GM21360 (cell line): Measurements from ENCODE around the gene ZNF227.
"Not testable (repeated sequence)": the region's sequence is repeated elsewhere in the genome, so short reads cannot be mapped to it uniquely, and the experiment has no call there.

Experiments used
- ATAC-seq: cut with Tn5 transposase; IDR thresholded peaks from one replicate; pipeline ENCODE4 v1.9.1; 2021; ENCODE audit warnings: mild to moderate bottlenecking, moderate library complexity; ENCODE audit not compliant: unreplicated experiment

ZNF227 gene

GRCh38 chr19:44236384-44236783, 24.1 kb downstream of the ZNF227 start:
- ATAC-seq, result no peak

GRCh38 chr19:44252332-44252731, 40.0 kb downstream of the ZNF227 start:
- ATAC-seq, result not testable (repeated sequence)

DNA sequence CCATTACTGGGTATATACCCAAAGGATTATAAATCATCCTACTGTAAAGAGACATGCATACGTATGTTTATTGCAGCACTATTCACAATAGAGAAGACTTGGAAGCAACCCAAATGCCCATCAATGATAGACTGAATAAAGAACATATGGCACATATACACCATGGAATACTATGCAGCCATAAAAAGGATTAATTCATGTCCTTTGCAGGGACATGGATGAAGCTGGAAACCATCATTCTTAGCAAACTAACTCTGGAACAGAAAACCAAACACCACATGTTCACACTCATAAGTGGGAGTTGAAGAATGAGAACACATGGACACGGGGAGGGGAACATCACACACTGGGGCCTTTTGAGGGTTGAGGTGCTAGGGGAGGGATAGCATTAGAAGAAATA, 41.1 kb downstream of the ZNF227 start:
- ATAC-seq, result not testable (repeated sequence)

GRCh38 chr19:44254496-44254895, 42.2 kb downstream of the ZNF227 start:
- ATAC-seq, result no peak

GRCh38 chr19:44255705-44256411, 43.5 kb downstream of the ZNF227 start:
- ATAC-seq, result no peak

DNA sequence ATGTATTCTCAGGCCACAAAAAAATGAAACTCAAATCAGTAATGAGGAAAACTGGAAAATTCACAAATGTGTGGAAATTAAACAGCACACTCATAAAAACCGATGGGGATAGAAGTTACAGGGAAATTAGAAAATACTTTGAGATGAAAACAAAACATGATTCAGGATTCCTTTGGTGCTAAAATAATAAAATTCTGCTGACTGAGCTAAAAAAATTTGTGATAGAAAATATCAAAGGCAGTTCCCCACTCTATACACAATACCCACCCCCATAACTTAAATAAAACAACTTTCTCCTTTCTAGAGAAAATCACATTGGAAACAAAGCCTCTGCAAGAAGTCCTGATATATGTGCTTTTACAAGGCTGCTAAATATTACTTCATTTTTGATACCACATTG, 45.8 kb downstream of the ZNF227 start:
- ATAC-seq, result no peak

DNA sequence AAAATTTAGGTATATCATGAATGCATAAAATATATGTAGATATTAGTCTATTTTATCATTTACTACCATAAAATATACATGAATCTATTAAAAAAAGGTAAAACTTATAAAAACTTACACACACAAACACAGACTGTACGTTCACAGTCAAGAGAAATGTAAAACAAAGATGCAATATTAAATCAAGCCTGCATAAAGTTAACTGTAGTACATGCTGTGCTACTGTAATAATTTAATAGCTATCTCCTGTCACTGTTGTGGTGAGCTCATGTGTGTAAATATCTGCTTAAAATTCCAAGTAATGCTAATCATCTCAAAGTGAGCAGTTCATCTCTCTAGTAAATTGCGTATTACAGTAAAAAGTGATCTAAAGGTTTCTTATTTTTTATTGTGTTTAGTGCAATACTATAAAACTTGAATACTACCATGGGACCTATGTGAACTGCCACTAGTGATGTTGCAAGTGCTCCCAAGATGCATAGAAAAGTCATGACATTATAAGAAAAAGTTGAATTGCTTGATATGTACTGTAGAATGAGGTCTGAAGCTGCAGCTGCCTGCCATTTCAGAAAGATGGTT, 46.6 kb downstream of the ZNF227 start:
- no peak for ATAC-seq

DNA sequence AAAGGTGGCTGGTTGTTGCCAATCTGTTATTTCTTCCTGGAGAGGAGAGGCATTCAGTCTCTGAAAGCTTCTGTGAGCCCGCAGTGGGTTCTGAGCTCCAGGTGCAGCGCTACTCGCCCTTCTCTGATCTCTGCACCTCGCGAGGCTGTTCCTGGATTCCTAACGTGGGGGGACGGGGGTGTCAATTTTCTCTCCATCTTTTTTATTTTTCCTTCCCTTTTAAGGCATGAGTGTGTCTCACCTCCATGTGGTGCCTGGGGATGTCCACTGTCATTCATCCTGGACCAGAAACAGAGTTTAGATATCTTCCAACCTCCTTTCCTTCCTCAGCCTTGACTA, 48.0 kb downstream of the ZNF227 start:
- ATAC-seq, result no peak

DNA sequence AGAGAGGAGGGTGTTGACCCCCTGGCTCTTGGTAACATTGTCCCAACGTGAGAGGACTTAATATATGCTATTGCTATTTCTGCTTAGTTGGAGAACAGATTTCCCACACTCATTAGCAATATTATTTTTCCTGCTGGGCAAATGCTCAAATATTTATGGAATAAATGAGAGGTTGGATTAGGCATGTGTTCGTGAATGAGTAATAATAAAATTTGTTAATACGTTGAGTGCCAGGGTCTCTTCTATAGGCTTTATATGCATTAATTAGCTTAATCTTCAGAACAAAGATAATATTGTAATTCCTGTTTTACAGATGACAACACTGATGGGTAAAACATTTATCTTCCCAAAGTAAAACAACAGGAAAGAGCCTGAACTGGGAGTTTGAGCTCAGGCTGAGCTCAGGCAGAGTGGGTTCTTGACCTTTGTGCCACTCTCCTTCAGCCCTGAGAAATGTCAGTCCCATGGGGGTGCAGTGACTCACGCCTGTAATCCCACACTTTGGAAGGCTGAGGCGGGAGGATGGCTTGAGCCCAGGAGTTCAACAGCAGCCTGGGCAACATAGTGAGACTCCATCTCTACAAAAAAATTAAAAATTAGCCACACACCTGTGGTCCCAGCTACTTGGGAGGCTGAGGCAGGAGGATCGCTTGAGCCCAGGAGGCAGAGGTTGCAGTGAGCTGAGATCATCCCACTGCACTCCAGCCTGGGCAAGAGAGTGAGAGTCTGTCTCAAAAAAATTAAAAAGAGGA, 48.5 kb downstream of the ZNF227 start:
- ATAC-seq, result no peak

GRCh38 chr19:44277331-44277730, 65.0 kb downstream of the ZNF227 start:
- no peak for ATAC-seq

GRCh38 chr19:44278181-44278690, 65.9 kb downstream of the ZNF227 start:
- no peak for ATAC-seq

DNA sequence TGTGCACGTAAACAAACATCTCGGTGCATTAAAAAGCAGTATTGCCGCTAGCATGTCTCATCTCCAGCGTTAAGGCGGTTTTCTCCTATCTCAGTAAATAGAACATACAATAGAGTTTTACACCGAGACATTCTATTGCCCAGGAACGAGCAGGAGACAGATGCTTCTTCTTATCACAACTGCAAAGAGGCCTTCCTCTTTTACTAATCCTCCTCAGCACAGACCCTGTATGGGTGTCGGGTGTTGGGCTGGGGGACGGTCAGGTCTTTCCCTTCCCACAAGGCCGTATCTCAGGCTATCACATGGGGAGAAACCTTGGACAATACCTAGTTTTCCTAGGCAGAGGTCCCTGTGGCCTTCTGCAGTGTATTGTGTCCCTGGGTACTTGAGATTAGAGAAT, 68.6 kb downstream of the ZNF227 start:
- ATAC-seq, result no peak

DNA sequence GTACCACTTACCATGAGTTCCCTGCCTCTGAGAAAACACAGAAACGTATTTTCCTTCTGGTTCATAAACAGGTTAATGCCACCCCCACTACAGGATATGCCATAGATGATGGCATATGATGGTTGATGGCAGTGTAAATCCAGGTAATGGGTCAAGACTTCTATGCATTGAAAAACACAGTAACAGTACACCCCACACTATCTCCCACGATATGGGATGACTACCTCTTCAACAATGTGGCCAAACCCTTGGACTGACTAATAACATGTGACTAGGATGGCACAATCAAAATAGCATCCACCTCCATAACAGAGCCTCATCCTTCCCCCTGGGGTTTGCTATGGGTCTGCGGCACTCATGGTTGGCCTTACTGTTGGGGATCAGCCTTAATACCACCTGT, 70.5 kb downstream of the ZNF227 start:
- no peak for ATAC-seq

- ATAC-seq, result no peak
Observed at GRCh38 chr19:44284968-44285367, 72.6 kb downstream of the ZNF227 start.
